ENCODE results near the gene GALNT10.

GALNT10 gene

DNA sequence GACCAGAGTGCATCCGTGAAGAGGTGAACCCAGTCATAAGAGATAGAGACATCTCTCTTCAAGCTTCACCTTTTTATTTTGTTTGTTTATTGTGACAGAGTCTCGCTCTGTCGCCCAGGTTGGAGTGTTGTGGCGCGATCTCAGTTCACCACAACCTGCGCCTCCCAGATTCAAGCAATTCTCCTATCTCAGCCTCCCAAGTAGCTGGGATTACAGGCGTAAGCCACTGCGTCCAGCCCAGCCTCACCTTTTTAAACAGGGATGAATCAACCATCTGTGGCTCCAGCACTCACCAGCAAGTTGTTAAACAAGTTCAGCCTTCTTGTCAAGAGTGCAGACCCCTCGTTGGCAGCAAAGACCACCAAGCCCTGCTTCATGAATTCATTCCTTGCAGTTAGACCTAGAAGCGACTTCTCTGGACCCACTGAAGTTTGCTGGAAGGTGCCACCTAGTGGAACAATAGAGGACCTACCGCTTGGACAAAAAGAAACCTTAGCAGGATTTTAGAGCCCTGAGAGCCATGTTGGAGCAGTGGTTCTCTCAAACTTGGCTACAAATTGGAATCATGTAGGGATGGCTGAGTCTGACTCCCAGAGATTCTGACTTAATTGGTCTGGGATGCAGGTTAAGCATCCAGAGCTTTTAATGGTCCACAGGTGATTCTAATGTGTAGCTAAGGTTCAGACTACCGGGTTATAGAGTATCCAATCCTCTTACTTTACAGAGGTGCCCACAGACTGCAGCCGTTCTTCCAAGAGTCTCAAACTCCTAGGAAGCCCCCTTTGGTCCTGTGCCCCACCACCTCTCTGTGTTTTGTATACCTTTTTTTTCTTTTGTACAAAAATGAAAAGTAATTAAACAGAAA lies 10.5 kb upstream of the GALNT10 start:
- peak; percentile 66 for DNase-seq

DNA sequence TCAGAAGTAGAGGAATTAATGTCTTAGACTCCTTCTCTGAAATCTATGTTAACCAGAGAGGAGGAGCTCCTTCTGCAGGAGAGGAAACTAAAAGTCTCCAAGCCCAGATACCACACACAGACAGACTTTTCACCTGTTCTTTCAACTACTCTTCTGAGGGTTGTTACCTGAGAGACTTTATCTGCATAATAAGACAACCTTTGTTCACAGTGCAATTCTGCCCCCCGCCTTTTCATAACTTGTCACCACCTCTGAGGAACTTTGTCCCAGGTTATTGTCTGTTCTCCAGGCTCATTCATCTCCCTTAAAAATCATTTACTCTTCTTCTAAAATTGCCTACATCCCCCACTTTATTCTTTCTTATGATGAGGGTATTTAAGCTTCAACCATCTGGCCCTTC lies 9.4 kb upstream of the GALNT10 start:
- DNase-seq: no peak

DNA sequence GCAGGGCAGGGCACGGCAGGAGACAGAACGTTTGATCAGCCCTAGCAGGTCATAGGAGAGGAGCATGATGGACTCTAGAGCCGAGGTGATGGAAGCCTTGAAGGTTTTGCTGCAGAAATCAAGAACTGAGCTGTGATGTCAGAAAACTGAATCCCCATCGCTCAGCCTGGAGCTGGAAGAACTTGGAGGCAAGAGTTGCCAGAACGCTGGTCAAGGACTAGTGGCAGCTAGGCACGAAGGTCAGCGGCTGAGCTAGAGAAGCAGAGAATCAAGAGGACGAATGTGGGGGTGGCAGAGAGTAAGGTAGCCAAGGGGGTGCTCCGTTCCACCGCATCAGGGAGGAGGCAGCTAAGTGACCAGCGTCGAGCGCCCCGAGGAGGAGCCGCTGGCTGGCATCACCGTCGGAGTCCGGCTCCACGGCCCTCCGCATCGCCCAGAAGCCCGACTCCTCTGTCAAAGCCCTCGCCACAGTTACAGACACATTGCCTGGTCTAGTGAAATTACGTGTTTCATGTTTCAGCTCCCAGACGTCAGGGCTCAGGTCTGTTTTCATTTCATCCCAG lies 1.2 kb upstream of the GALNT10 start:
- DNase-seq: no peak

DNA sequence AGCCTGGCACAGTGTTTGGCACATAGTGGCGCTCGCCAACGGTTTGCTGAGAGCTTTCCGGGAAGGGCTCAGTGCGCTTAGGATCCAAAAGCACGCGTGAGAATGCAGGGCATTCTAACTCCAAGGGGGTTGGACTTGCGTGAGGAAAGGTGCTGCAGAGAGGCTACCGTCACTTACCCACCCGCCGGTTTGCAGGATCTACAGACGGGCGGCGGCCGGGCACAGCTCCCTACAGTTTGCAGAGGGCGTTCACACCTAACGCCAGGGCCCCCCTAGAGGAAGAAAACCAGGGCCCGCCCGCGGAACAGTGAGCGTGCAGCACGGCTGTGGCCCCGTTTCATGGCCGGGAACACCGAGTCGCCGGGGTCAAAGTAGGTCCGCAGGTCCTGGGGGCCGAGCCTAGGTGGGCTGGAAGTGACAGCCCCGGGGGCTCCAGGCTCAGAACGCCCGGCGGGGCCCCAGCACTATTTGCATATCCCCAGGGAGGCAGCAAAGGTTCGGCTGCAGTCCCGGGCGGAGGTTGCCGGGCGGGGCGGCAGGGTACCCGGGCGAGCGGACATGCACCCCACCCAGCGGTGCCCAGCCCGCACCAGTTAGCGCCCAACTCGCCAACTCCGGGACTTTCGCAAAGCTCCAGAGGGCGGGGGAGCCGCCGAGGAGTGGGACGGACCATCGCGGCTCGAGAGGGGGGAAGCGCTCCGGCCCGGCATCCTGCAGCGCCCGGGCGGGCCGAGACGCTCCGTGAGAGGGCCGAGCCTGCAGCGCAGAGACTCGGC lies 526 bp upstream of the GALNT10 start:
- peak; percentile 75 for DNase-seq

- DNase-seq: peak; percentile 20
Observed at GRCh38 chr5:154191467-154192261, 1.1 kb downstream of the GALNT10 start.

- DNase-seq: no peak
Observed at GRCh38 chr5:154193283-154193682, 2.8 kb downstream of the GALNT10 start.

DNA sequence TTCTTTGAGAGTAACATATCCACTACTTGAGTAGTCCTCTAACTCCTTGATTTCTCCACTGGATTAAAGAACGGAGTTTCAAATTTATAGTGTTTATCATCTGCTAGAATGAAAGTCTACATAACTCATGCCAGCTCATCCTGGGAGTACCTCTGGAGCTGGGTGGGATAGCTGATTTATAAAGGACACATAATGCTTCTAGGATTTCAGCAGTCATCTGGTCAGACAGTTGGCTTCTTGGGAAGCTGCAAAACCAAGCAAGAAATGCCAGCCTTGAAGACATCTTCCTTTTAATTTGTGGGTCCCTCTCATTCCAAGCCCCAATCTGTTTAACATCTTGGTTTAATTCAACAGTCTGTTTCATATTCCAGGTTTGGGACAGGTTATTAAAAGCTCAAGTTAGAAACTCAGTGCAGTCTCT lies 3.2 kb downstream of the GALNT10 start:
- peak; percentile 43 for DNase-seq

- DNase-seq: peak; percentile 57
Observed at GRCh38 chr5:154194345-154195329, 4.1 kb downstream of the GALNT10 start.

DNA sequence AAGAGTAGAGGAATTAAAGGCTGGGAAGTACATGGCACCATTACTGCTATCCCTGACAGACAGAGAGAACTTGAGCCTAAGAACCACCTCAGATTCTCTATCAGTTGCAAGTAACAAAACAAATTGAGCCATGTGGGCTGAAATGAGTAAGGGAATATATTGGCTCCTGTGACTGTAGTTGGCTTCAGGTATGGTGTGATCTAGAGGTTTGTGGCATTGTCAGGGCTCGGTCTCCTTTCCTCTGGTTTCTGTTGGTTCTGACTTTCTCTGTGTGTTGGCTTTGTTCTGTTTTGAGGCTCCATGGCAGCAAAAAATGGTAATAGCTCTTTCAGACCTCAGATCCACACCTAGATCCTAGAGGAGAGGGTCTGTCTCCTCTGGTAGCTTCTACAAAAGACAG lies 5.7 kb downstream of the GALNT10 start:
- no peak for DNase-seq

GRCh38 chr5:154196955-154197652 lies 6.6 kb downstream of the GALNT10 start:
- peak; percentile 26 for DNase-seq

DNA sequence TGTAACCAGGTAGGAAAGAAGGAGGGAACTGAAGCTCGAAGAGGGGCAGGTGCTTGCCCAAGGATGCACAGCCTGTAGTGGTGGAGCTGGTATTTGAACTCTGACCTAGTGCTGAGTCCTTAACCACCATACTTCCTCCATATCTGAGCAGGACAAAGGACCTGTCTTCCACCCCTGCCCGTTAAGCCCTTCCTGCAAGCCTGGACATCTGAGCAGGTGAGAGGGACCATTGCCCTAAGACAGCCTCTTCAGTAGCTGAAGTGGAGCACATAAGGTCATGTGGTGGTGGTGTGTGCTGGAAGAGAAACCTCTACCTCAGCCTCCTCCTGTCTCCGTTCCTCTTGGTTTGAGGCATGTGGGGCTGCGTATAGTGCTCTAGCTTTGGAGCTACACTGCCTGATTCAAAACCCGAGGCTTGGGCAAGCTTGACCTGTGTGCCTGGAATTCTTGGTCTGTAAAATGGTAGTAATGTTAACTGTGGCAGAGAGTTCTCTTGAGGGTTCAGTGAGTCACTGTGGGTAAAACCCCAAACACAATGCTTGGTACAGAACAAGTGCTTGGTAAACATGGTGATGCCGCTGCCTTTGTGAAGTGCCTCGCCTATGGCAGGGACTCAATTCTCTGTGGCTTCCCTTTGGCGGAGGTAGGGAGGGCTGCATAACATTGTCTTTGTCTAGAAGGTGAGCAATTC lies 7.4 kb downstream of the GALNT10 start:
- peak; percentile 54 for DNase-seq

DNA sequence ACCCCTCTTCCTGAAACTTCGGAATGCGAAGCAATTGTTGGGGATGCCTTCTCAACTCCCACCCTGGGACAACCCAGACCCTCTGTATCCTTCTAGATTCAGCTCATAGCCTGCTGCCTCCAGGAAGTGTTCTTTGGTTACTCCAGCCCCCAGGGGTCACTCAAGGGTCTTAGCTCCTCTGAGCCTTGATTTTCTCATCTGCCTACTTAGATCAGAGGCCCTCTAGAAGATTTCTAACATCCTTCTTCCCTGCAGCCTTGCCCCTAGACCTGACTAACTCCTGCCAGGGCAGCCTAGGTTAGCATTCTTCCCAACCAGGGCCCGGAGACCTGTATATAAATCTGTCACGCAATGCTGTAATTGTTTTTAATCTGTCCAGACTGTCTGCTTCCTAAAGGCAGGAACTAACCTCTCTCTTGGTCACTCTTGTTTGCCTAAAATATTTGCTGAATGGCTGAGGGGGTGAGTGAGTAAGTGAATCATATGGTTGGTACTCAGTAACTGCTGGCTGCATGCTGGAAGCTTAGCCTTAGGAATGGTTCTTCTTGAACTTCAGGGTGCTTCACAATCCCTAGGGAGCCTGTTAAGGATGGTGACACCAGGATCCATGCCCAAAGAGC lies 8.2 kb downstream of the GALNT10 start:
- peak; percentile 93 for DNase-seq

- no peak for DNase-seq
Observed at GRCh38 chr5:154199263-154199662, 8.7 kb downstream of the GALNT10 start.

- DNase-seq: no peak
Observed at GRCh38 chr5:154199671-154200220, 9.2 kb downstream of the GALNT10 start.

DNA sequence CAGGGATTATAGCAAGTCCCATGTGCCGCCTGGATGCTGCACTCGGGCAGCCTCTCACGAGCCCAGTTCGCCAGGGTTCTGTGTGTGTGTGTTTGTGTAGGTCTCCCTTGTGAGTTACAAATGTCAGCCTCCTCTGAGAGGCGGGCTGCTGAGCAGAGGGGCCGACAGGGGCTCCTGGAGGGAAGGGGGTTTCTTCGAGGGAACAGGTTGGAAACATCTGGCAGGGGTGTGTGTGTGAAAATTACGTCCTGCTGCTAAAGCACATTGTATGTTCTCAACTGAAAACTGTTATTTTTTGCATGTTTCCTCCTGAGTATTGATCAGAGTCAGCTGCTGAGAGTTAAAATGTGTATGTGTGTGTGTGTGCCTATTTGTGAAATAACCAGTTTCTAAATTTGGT lies 9.7 kb downstream of the GALNT10 start:
- DNase-seq: no peak

DNA sequence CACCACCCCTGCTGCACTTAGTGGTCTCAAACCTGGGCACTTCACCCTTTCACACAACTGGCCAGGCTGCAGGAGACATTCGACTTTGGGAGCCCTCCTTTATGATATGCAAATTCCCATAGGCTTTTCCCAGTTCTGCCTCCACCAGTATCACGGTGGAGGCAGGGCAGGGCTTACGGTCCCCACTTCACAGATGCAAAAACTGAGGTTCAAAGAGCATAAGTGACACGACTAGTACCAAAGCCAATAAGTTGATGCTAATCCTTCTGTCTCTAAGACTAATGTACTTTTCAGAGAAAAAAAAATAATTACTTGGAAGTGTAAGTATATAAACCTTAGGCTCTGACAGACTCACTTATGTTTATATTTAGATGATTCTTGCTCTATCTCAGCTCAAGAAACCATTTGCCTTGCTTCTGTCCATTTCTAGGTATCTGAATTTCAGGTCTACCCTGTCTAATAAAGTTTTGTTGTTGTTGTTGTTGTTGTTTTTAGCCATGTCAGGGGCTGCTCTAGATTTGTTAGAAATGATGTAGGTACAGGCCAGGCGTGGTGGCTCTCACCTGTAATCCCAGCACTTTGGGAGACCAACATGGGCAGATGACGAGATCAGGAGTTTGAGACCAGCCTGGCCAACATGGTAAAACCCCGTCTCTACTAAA lies 10.7 kb downstream of the GALNT10 start:
- no peak for DNase-seq

GRCh38 chr5:154202379-154203260 lies 12.1 kb downstream of the GALNT10 start:
- no peak for DNase-seq
